Measurements from ENCODE around the gene COL21A1. TPM values are rescaled to one million over a fixed set of nuclear protein-coding genes. Genes with fewer than 3 reads are reported as not detected.

Gene COL21A1
- total and polyA plus RNA-seq, 2 of the 4 experiments (the other 2 are of a cell fraction) = 0.05 TPM; not detected in 1

DNA sequence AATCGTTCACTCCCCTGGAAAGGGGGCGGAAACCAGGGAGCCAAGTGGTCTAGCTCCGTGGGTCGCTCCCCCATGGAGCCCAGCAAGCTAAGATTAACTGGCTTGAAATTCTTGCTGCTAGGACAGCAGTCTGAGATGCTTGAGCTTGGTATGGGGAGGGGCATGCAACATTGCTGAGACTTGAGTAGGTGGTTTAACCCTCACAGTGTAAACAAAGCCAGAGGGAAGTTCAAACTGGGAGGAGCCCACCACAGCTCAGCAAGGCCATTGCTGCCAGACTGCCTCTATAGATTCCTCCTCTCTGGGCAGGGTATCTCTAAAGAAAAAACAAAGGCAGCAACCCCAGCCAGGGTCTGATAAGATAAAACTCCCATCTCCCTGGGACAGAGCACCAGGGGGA is 43.2 kb downstream of the COL21A1 start:
- H3K4me3 ChIP-seq (ENCODE audit: insufficient read depth, low read depth, low read length) = no peak overlapping the region
- no peaks in the 10 kb centered on the region for H3K9me3 ChIP-seq (ENCODE audit: control insufficient read depth, insufficient read depth, low read length)
- TF ChIP-seq USF2 (IDR thresholded peaks at IDR 0.05; ENCODE audit: low read depth, low read length) (no peak), CTCF (conservative IDR thresholded peaks at IDR 0.05; ENCODE audit: low read depth, low read length) (no peak), BHLHE40 (IDR thresholded peaks at IDR 0.05; ENCODE audit: low read depth, low read length) (no peak), CEBPB (IDR thresholded peaks at IDR 0.05; ENCODE audit: low read depth, low read length) (no peak), MAZ (IDR thresholded peaks at IDR 0.05; ENCODE audit: borderline replicate concordance, low read depth, low read length) (no peak), FOS (IDR thresholded peaks at IDR 0.05; ENCODE audit: low read depth, low read length) (no peak), RAD21 (IDR thresholded peaks at IDR 0.05; ENCODE audit: low read length) (no peak), RFX5 (IDR thresholded peaks at IDR 0.05; ENCODE audit: low read depth, low read length) (no peak), MAFK (IDR thresholded peaks at IDR 0.05; ENCODE audit: low read depth, low read length) (no peak), RCOR1 (IDR thresholded peaks at IDR 0.05; ENCODE audit: insufficient replicate concordance, low read length) (no peak)
- H4K8ac ChIP-seq (ENCODE audit: low read depth in 2 of 2, low read length in 2 of 2) = no peak overlapping the region
- H3K23ac ChIP-seq (ENCODE audit: low read depth, low read length) = no peak overlapping the region
- H3K14ac ChIP-seq (replicated peaks; ENCODE audit: low read depth, low read length) = no peak overlapping the region
- no peak overlapping the region for H3K27ac ChIP-seq (ENCODE audit: insufficient read depth, low read length)
- intact Hi-C loops (cut with micrococcal nuclease) = no loop called here
- WGBS, 2 experiments (ENCODE audit: extremely low coverage in 2 of 2, insufficient read length in 1 of 2) = no CpG with 5 or more reads among the region's 4 CpGs
- H2AK5ac ChIP-seq (ENCODE audit: low read depth, low read length) = no peak overlapping the region
- H3K4me2 ChIP-seq (ENCODE audit: low read depth, low read length) = no peak overlapping the region
- ChIA-PET POLR2A (ENCODE audit: unreplicated experiment) (no interaction called here), CTCF (no interaction called here)
- dilution Hi-C loops (cut with HindIII; ENCODE audit: low sequenced_read_pairs, unreplicated experiment) = no loop called here
- no peaks in the 10 kb centered on the region for H3K36me3 ChIP-seq (ENCODE audit: control insufficient read depth, insufficient read depth, low read length)
- H3K9ac ChIP-seq (ENCODE audit: low read depth, low read length) = no peak overlapping the region
- BruUV-seq (replicated peaks) = no TSS peak
- H4K91ac ChIP-seq (ENCODE audit: insufficient read depth, low read depth, low read length) = no peak overlapping the region
- ATAC-seq (ENCODE audit: low read depth) (peak; percentile 44), DNase-seq (no peak)
- no peak overlapping the region for H2AK9ac ChIP-seq (replicated peaks; ENCODE audit: low read depth, low read length, poor library complexity)
- H2AFZ ChIP-seq (replicated peaks; ENCODE audit: low read length, poor library complexity) = no peak overlapping the region
- H3K79me1 ChIP-seq (ENCODE audit: low read depth in 1 of 2, low read length in 2 of 2) = no peaks in the 10 kb centered on the region
- no peak overlapping the region for H2BK120ac ChIP-seq (ENCODE audit: low read depth, low read length)
- no peak overlapping the region for H2BK15ac ChIP-seq (ENCODE audit: low read depth, low read length)
- no peaks in the 10 kb centered on the region for H4K20me1 ChIP-seq (ENCODE audit: insufficient read depth, low read length)
- no peak overlapping the region for H3K18ac ChIP-seq (ENCODE audit: low read depth, low read length)
- H2BK20ac ChIP-seq (ENCODE audit: low read depth, low read length) = no peak overlapping the region
- in situ Hi-C loops (cut with MboI; ENCODE audit: low sequenced_read_pairs) = no loop called here
- no peak overlapping the region for H4K5ac ChIP-seq (ENCODE audit: low read depth, low read length)
- no peak overlapping the region for H2BK5ac ChIP-seq (ENCODE audit: low read depth, low read length, poor library complexity, severe bottlenecking)
- H3K27me3 ChIP-seq (ENCODE audit: control insufficient read depth, insufficient read depth, low read length) = no peaks in the 10 kb centered on the region
- H3K56ac ChIP-seq (ENCODE audit: extremely low read depth, insufficient read depth, low read length) = no peak overlapping the region
- H3K9me1 ChIP-seq (ENCODE audit: insufficient read depth, low read length) = no peaks in the 10 kb centered on the region
- no peak overlapping the region for H3K4ac ChIP-seq (ENCODE audit: low read depth, low read length)
- no peaks in the 10 kb centered on the region for H3K4me1 ChIP-seq (ENCODE audit: control insufficient read depth, insufficient read depth, low read length)

Measured in IMR-90 (cell line).